Activated CD4-positive, alpha-beta T cell treated with anti-CD3 and anti-CD28 coated beads, Interleukin-2, amount 50 U/mL, for 48 hours (primary cell): ENCODE measurements around the gene POLR2M.
A peak's percentile ranks its signal among the peaks of the same experiment; 100 is the strongest.

ENCODE experiments used
- DNase-seq, 2 experiments: peaks; one replicate each; pipeline ENCODE4 v3.0.0-alpha.2; 2020

Gene POLR2M

GRCh38 chr15:57743424-57743823, 36.9 kb downstream of the POLR2M start:
- DNase-seq = no peak

GRCh38 chr15:57746786-57747185, 40.3 kb downstream of the POLR2M start:
- no peak for DNase-seq

DNA sequence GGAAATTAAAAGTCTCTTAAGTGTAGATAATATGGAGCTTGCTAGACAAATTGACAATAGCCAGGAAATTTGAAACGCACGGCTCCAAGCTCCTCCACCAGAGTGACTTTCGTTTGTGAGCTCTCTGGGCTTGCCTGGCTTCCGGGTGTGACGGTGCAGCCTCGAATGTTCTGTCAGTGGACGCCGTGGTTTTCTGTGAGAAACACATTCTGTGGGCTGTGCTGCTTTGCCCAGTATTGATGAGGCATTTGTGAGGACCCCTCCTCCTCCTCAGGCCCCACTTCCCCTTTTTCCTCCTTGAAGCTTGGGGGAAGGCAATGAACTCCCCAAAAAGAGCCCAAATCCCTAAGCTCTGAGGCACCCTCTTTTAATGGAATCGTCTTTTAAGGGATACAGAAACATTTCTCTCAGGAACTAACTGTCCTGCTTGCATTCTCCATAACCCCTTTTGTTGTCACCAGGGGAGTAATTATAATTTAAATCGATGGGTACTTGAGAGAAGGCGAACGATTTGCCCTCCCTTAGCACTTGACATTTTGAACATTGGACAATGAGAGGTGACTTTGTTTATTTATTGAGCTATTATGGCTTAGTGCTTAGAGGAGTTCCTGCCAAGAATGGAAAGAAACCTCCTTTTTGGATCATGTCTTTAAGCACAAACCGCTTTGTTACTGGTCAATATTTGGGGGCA, 40.8 kb downstream of the POLR2M start:
- peak in 1 of 2 experiments; percentile 4 for DNase-seq

DNA sequence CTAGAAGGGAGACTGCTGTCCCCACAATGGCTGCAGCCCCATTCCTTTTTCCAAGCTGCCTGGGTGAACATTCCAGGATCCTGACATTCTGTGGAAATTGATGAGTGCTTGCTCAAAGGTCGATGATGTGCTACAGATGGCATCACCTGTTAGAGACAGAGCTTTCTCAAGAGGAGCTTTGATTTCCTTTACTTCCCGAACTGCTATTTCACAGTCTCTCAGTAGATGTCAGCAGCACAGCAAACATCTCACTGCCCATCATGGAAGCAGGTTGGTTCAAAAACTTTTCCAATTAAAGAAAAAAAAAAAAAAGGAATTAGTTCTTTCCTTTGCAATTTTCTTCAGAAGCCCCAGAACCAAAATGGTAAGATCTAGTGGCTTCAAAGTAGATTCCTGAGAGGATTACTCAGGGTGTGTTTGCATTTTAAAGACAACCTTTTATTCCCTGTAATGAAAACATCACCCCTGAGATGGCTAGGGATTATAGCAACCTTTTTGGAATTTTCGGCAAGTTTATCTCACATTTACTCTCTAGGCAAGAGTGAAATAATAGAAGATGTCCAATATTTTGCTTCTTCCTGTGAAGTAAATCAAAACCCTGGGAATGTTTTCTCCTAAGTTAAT, 44.8 kb downstream of the POLR2M start:
- no peak for DNase-seq

GRCh38 chr15:57752436-57752835, 45.9 kb downstream of the POLR2M start:
- DNase-seq = no peak

- no peak for DNase-seq
Measured at GRCh38 chr15:57752840-57753239, 46.3 kb downstream of the POLR2M start.

DNA sequence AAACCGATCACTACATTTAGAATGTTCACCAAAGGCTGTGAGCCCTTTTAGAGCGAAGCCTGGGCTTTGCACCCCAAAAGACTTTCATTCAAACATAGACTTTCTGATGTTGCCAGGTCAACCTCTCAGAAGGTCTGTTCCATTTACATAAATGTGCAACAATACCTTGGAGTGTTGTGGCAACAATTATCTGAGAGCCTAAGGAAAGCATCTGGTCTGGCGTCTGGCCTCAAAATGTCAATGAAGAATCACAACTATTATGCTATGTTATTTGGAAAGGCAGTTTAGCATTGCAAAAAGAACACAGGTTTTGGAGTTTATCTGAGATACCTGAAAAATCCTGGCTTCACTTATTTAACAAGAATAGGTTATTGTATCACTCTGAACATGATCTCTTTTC, 50.0 kb downstream of the POLR2M start:
- no peak for DNase-seq

DNA sequence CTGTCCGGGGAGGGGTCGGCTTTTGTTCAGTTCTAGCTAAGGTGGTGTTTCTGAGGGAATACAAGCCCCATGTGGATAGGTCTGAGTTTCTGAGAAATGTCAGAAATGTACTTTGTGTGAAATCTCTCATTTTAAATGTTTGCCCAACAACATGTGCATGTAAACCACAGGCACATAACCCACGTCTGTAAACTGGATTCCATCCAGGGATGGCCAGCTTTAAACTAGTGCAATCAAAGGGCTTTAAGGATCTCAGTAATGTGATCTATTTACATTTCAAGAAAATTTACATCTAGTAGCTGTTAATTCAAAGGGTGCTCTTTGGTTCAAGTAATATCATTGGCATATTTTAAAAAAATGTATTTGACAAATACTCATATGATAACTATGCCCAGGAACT, 52.0 kb downstream of the POLR2M start:
- no peak for DNase-seq

GRCh38 chr15:57761562-57761961, 55.0 kb downstream of the POLR2M start:
- no peak for DNase-seq

- no peak for DNase-seq
Measured at GRCh38 chr15:57762302-57762701, 55.8 kb downstream of the POLR2M start.

DNA sequence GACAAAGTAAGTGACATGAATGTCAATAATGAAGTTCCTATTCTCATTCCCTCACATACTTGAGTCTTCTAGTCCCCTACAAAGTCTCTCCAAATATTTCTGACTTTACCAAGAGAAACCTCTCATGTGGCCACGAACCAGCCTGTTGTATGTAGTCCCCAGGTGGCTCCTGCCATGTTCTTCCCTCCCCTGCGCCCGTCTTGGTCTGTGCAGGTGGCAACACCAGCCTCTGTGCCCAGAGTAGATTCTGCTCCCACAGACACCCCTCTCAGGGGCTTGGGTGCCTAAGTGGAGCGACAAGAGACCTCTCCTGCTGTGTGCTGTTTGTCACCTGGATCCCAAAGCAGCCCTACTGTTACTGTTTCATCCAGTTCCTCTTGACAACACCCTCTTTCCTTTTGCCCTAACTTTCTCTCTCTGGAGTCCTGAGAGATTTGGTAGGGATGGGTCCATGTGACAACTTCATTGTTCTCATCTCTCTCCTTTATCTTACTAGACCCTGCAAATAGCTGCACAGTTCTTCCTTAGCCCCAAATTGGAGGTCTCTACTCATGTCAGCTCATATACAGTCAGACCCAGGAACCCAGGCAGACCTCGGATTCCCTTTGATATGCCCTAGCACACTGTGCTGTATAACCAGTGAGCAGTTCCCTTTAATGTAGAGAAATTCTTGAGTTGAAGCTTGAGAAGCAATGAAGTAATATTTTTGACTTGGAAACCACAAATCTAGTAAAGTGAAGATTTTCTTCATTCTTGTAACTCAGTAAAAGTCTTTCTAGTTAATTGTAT, 56.9 kb downstream of the POLR2M start:
- DNase-seq = no peak
